HepG2 (cell line): ENCODE data around the gene OBSL1. TPM values are rescaled to one million over a fixed set of nuclear protein-coding genes. Genes with fewer than 3 reads are reported as not detected.

Source experiments
- AGO2 ChIP-seq: fragments of 200-400 bp; formaldehyde crosslinking; optimal IDR thresholded peaks from 2 replicates; pipeline ENCODE3; 2017; ENCODE audit warnings: mild to moderate bottlenecking, low read depth, low read length, moderate library complexity
- BRCA1 ChIP-seq: sonication (generic); formaldehyde crosslinking; IDR thresholded peaks from 2 replicates; pipeline ENCODE4 v1.4.0; 2020; ENCODE audit warnings: missing genetic modification reagents
- DNMT3B ChIP-seq: conservative IDR thresholded peaks from 2 replicates; pipeline ENCODE4 v1.6.1; 2016; ENCODE audit warnings: missing biosample characterization, control low read depth
- FOXC1 ChIP-seq: sonication (generic); formaldehyde crosslinking; IDR thresholded peaks from 2 replicates; pipeline ENCODE4 v1.8.0; 2022; ENCODE audit warnings: mild to moderate bottlenecking, missing genetic modification reagents, borderline replicate concordance
- HMG20A ChIP-seq: IDR thresholded peaks from 2 replicates; pipeline ENCODE4 v1.6.1; 2016; ENCODE audit warnings: borderline replicate concordance
- KLF13 ChIP-seq: sonication (generic); formaldehyde crosslinking; IDR thresholded peaks from 2 replicates; pipeline ENCODE4 v1.4.0; 2020; ENCODE audit warnings: mild to moderate bottlenecking, missing genetic modification reagents
- PAF1 ChIP-seq: IDR thresholded peaks from 2 replicates; pipeline ENCODE4 v1.6.1; 2016; ENCODE audit warnings: missing genetic modification reagents, missing compliant biosample characterization
- POLR2A ChIP-seq, 2 experiments: IDR thresholded peaks; 2 replicates each; pipeline ENCODE4 v1.6.1; 2011; ENCODE audit warnings: low read depth in 2 of 2, low read length in 2 of 2, mild to moderate bottlenecking in 1 of 2, moderate library complexity in 1 of 2; ENCODE audit not compliant: insufficient read depth in 1 of 2
- SAP130 ChIP-seq: IDR thresholded peaks from 2 replicates; pipeline ENCODE4 v1.6.1; 2016; ENCODE audit warnings: low read depth
- STAT5B ChIP-seq: sonication (generic); formaldehyde crosslinking; IDR thresholded peaks from 2 replicates; pipeline ENCODE4 v1.4.0; 2020; ENCODE audit warnings: missing genetic modification reagents
- TBP ChIP-seq: sonication (generic); formaldehyde crosslinking; IDR thresholded peaks from 2 replicates; pipeline ENCODE4 v1.5.0; 2020; ENCODE audit warnings: missing genetic modification reagents
- ZKSCAN5 ChIP-seq: sonication (generic); formaldehyde crosslinking; IDR thresholded peaks from 2 replicates; pipeline ENCODE4 v1.5.1; 2020; ENCODE audit warnings: mild to moderate bottlenecking, missing genetic modification reagents
- ZNF335 ChIP-seq: sonication (generic); formaldehyde crosslinking; IDR thresholded peaks from 2 replicates; pipeline ENCODE4 v1.4.0; 2020; ENCODE audit warnings: missing genetic modification reagents
- ZNF337 ChIP-seq: sonication (generic); formaldehyde crosslinking; IDR thresholded peaks from 2 replicates; pipeline ENCODE4 v1.5.1; 2020; ENCODE audit warnings: missing genetic modification reagents, low read depth, mild to moderate bottlenecking, borderline replicate concordance
- ZNF431 ChIP-seq: sonication (generic); formaldehyde crosslinking; IDR thresholded peaks from 2 replicates; pipeline ENCODE4 v1.9.0; 2022; ENCODE audit warnings: missing genetic modification reagents, low read depth, mild to moderate bottlenecking, borderline replicate concordance
- ZNF543 ChIP-seq: sonication (generic); formaldehyde crosslinking; IDR thresholded peaks from 2 replicates; pipeline ENCODE4 v1.4.0; 2020; ENCODE audit warnings: mild to moderate bottlenecking, missing genetic modification reagents
- ZNF572 ChIP-seq: sonication (generic); formaldehyde crosslinking; IDR thresholded peaks from 2 replicates; pipeline ENCODE4 v1.5.1; 2020; ENCODE audit warnings: mild to moderate bottlenecking, missing genetic modification reagents
- ZSCAN21 ChIP-seq: sonication (generic); formaldehyde crosslinking; IDR thresholded peaks from 2 replicates; pipeline ENCODE4 v1.8.0; 2022; ENCODE audit warnings: mild to moderate bottlenecking, missing genetic modification reagents, moderate library complexity, borderline replicate concordance
- polyA plus RNA-seq, 8 experiments: library from polyadenylated mRNA; depleted of rRNA in 3 of 8; stranded (reverse) in 7 of 8; unstranded in 1 of 8; fragments of >200 nt; fragmentation: Illumina TruSeq in 4 of 8; extraction: Trizol in 4 of 8; gene quantifications; 2 replicates each; pipeline versions ENCODE4 v1.2.1 to v1.2.3, GENCODE V29; 2011 to 2016; ENCODE audit warnings: low read depth in 4 of 8, missing spikeins in 1 of 8, mixed read lengths in 1 of 8; ENCODE audit not compliant: insufficient read depth in 1 of 8
- total RNA-seq, 5 experiments: library from RNA; depleted of rRNA; stranded (reverse); fragments of >200 nt; fragmentation: Illumina TruSeq; extraction: Trizol; gene quantifications; 2 replicates each; pipeline ENCODE4 v1.2.3, GENCODE V29; 2016; ENCODE audit warnings: low read depth in 1 of 5
- TF ChIP-seq, protein P1 (sequence below): sonication (generic); formaldehyde crosslinking; IDR thresholded peaks from 2 replicates; pipeline ENCODE4 v1.4.0; 2020; ENCODE audit warnings: mild to moderate bottlenecking, missing genetic modification reagents
- TF ChIP-seq, protein P2 (sequence below): sonication (generic); formaldehyde crosslinking; IDR thresholded peaks from 2 replicates; pipeline ENCODE4 v1.4.0; 2020; ENCODE audit warnings: missing genetic modification reagents
- TF ChIP-seq, protein P3 (sequence below): IDR thresholded peaks from 2 replicates; pipeline ENCODE4 v1.6.1; 2018; ENCODE audit warnings: missing genetic modification reagents
- TF ChIP-seq, protein P4 (sequence below): sonication (generic); formaldehyde crosslinking; IDR thresholded peaks from 2 replicates; pipeline ENCODE4 v1.4.0; 2020; ENCODE audit warnings: missing genetic modification reagents, borderline replicate concordance
- TF ChIP-seq, protein P5 (sequence below): sonication (generic); formaldehyde crosslinking; IDR thresholded peaks from 2 replicates; pipeline ENCODE4 v1.4.0; 2020; ENCODE audit warnings: mild to moderate bottlenecking, missing genetic modification reagents

The OBSL1 gene
- total and polyA plus RNA-seq, 2 of the 13 experiments (the other 11 are each of a cell fraction or from before 2014, with no cell fraction given), result 86.7 to 218 TPM

DNA sequence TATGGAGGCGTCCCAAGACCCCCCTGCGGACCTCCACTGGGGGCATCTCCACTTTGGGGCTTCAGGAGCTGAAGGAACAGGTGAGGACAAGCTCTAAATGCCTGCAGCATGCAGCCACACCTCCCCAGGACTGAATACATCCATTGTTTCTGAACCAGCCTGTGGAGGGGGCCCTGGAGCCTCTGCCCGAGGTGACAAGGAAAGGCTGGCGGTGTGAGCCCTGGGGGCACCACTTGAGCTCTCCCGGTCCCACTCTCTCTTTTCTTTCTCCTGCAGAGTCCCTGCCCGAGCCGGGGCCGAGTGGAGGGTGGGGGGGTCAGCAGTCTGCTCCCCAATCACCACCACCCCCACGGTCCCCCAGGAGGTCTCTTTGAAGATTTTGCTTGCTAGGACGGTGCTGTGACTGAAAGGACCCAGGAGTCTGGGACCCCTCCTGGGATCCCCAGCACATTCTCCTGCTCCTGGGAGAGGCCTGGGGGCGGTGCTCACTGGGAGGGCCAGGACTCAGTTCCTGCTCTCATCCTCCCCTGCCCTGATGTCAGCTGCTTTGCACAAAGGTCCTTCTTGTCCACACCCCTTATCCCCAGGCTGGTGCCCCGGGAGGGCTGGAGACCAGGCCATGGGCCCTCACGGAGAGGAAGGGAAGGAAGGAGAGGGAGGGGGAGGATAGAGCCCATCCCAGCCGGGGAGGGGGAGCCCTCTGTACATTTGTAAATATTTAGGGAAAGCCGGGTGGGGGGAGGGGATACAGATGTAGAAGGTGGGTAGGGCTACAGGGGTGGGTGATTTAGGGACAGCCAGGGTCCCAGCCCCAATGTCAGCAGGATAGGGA, 33.5 kb downstream of the OBSL1 start (continued):
- TF ChIP-seq, protein P1, sequence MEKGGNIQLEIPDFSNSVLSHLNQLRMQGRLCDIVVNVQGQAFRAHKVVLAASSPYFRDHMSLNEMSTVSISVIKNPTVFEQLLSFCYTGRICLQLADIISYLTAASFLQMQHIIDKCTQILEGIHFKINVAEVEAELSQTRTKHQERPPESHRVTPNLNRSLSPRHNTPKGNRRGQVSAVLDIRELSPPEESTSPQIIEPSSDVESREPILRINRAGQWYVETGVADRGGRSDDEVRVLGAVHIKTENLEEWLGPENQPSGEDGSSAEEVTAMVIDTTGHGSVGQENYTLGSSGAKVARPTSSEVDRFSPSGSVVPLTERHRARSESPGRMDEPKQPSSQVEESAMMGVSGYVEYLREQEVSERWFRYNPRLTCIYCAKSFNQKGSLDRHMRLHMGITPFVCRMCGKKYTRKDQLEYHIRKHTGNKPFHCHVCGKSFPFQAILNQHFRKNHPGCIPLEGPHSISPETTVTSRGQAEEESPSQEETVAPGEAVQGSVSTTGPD (CRISPR knock-in tag), result no peak
- TF ChIP-seq ZNF337 (CRISPR knock-in tag) (no peak), AGO2 (peak; percentile 86), DNMT3B (no peak), KLF13 (CRISPR knock-in tag) (no peak), POLR2A (IDR thresholded peaks at IDR 0.05; ENCODE audit: insufficient read depth in 1 of 2, low read depth in 2 of 2, low read length in 2 of 2) (peak in 1 of 2 experiments; percentile 26; a peak in 1 of 4 replicates), ZNF543 (CRISPR knock-in tag) (0 out of 2 replicates have a peak, but pooled peaks have one; percentile 12), ZNF431 (CRISPR knock-in tag) (no peak), ZSCAN21 (CRISPR knock-in tag) (no peak), SAP130 (peak; percentile 28; the same call in 1 of the 2 replicates), STAT5B (CRISPR knock-in tag) (no peak), PAF1 (peak; percentile 65; the same call in 1 of the 2 replicates), ZKSCAN5 (CRISPR knock-in tag) (no peak), ZNF335 (CRISPR knock-in tag) (no peak), TBP (no peak), ZNF572 (CRISPR knock-in tag) (0 out of 2 replicates have a peak, but pooled peaks have one; percentile 38), HMG20A (CRISPR knock-in tag) (no peak), BRCA1 (CRISPR knock-in tag) (no peak), FOXC1 (CRISPR knock-in tag) (0 out of 2 replicates have a peak, but pooled peaks have one; percentile 20)
- TF ChIP-seq, protein P2, sequence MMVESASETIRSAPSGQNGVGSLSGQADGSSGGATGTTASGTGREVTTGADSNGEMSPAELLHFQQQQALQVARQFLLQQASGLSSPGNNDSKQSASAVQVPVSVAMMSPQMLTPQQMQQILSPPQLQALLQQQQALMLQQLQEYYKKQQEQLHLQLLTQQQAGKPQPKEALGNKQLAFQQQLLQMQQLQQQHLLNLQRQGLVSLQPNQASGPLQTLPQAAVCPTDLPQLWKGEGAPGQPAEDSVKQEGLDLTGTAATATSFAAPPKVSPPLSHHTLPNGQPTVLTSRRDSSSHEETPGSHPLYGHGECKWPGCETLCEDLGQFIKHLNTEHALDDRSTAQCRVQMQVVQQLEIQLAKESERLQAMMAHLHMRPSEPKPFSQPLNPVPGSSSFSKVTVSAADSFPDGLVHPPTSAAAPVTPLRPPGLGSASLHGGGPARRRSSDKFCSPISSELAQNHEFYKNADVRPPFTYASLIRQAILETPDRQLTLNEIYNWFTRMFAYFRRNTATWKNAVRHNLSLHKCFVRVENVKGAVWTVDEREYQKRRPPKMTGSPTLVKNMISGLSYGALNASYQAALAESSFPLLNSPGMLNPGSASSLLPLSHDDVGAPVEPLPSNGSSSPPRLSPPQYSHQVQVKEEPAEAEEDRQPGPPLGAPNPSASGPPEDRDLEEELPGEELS (CRISPR knock-in tag), result peak; percentile 11; the same call in 1 of the 2 replicates
- TF ChIP-seq, protein P3, sequence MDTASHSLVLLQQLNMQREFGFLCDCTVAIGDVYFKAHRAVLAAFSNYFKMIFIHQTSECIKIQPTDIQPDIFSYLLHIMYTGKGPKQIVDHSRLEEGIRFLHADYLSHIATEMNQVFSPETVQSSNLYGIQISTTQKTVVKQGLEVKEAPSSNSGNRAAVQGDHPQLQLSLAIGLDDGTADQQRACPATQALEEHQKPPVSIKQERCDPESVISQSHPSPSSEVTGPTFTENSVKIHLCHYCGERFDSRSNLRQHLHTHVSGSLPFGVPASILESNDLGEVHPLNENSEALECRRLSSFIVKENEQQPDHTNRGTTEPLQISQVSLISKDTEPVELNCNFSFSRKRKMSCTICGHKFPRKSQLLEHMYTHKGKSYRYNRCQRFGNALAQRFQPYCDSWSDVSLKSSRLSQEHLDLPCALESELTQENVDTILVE (CRISPR knock-in tag), result no peak
- TF ChIP-seq, protein P4, sequence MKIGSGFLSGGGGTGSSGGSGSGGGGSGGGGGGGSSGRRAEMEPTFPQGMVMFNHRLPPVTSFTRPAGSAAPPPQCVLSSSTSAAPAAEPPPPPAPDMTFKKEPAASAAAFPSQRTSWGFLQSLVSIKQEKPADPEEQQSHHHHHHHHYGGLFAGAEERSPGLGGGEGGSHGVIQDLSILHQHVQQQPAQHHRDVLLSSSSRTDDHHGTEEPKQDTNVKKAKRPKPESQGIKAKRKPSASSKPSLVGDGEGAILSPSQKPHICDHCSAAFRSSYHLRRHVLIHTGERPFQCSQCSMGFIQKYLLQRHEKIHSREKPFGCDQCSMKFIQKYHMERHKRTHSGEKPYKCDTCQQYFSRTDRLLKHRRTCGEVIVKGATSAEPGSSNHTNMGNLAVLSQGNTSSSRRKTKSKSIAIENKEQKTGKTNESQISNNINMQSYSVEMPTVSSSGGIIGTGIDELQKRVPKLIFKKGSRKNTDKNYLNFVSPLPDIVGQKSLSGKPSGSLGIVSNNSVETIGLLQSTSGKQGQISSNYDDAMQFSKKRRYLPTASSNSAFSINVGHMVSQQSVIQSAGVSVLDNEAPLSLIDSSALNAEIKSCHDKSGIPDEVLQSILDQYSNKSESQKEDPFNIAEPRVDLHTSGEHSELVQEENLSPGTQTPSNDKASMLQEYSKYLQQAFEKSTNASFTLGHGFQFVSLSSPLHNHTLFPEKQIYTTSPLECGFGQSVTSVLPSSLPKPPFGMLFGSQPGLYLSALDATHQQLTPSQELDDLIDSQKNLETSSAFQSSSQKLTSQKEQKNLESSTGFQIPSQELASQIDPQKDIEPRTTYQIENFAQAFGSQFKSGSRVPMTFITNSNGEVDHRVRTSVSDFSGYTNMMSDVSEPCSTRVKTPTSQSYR, result peak; percentile 19; the same call in 1 of the 2 replicates
- TF ChIP-seq, protein P5, sequence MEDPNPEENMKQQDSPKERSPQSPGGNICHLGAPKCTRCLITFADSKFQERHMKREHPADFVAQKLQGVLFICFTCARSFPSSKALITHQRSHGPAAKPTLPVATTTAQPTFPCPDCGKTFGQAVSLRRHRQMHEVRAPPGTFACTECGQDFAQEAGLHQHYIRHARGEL (CRISPR knock-in tag), result no peak
